HG03558 (cell line): ENCODE measurements around the gene NATD1.

Experiments
- ATAC-seq: cut with Tn5 transposase; IDR thresholded peaks from one replicate; pipeline ENCODE4 v1.9.1; 2021; ENCODE audit warnings: moderate number of reproducible peaks; ENCODE audit not compliant: unreplicated experiment; ENCODE audit errors: extremely low read depth

The NATD1 gene, protein sequence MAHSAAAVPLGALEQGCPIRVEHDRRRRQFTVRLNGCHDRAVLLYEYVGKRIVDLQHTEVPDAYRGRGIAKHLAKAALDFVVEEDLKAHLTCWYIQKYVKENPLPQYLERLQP

DNA sequence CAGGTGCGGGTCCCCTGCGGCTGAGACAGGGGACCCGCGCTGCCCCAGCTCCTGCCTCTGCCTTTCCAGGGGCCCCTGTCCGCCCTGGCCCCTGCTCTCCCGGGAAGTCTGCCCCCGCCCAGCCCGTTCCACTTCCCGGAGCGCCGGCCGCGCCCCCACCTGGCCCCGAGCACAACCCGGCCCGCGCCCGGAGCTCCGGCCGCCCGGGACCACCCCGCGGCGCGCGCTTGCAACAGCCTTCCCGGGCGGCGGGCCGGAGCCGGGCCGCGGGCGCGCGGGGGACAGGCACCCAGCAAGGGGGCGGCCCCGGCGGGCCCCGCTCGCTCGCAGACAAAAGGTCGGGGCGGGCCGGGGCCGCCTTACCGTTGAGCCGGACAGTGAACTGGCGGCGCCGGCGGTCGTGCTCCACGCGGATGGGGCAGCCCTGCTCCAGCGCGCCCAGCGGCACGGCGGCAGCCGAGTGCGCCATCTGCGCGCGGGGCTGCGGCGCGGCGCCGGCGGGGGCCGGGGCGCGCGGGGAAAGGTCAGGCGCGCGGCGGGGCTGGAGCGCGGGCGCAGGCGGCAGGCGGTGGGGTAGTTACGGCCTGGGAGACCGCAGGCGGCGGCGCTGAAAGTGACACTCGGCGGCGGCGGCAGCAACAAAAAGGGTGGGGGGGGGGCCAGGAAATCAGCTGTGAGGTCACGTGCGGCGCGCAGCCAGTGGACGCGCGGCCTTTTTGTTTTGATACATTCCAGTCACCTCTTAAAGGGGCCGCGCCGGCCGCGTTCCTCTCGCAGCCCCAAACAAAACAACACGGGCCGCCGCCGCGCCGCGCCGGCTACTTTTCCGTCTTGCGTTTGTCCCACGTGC lies at the start of gene NATD1:
Gene NATD1, minus strand, starts transcription at position 615 of the 850 bp plus-strand sequence. Its CDS starts 146 bp downstream, at position 469.
- no peak for ATAC-seq

DNA sequence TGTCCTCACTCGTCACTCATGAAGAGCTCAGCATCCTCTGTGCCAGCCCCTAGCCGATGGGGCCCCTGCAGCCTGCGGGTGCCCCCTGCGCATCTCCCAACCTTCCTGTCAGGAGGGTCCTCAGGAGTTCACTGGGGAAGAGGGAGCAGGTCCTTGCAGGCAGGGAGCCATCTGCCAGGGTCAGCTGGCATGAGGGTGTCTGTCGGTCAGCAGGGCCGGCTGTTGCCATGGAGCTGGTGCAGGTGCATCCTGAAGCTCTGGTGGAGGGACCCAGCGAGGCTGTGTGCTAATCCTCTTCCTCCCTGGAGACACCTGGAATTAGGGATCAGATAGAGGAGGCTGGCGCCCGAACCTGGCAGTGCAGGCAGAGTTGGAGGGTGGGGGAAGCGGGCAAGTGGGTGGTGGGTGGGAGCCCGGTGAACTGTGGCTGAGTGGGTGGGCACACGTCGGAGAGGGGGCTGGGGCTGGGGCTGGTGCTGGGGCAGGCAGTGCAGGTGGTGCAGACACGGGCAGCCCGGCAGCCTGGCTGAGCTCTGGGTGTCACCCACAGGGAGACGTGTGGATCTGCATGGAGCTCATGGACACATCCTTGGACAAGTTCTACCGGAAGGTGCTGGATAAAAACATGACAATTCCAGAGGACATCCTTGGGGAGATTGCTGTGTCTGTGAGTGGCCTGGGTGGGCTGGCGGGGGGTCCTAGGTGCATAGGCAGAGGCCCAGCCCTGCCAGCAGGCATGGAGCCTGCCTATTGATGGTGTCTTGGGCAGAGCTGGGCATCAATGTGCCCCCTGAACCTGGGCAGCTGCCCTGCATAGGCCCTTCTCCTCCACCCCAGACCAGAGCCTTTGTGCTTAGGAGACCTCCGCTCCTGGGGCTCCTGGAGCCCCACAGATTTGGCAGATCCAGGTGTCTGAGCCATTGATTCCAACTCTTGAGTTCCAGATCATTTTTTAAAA lies 48.7 kb upstream of the NATD1 start:
- ATAC-seq, result no peak

DNA sequence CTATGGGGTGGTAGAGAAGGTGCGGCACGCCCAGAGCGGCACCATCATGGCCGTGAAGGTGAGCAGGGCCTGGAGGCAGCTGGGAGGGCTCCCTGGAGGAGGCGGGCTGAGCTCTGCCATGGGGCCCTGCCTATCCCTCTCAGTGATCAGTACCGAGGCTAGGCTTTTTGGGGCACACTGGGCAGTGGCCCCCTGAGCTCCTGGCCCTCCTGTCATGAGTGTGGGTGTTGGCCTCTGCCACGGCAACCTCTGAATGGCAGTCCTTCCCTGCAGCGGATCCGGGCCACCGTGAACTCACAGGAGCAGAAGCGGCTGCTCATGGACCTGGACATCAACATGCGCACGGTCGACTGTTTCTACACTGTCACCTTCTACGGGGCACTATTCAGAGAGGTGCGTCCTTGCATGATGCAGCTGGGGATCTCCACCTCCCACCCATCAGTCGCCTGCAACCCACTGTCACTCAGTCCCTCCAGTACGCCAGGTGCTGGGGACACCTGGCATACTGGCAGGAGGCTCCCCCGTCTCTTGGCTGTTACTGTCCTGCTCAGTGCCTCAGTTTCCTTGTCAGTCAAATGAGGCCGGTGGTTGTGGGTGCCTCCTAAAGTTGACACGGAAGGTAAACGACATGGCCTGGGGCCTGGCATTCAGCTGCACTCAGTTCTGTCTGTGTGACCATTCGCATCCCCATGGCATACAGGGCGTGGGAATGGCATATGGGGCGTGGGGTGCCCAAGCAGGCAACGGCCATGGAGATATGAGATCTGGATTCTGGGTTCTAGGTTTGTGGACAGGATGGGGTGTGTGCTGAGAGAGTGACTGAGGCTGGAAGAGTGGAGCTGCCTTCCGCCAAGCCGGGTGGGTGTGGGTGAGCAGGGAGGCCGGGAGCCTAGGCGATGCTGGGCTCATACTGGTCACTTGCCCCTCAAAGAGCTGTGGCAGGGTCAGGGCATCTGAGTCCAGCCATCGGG lies 47.7 kb upstream of the NATD1 start:
- ATAC-seq, result no peak

DNA sequence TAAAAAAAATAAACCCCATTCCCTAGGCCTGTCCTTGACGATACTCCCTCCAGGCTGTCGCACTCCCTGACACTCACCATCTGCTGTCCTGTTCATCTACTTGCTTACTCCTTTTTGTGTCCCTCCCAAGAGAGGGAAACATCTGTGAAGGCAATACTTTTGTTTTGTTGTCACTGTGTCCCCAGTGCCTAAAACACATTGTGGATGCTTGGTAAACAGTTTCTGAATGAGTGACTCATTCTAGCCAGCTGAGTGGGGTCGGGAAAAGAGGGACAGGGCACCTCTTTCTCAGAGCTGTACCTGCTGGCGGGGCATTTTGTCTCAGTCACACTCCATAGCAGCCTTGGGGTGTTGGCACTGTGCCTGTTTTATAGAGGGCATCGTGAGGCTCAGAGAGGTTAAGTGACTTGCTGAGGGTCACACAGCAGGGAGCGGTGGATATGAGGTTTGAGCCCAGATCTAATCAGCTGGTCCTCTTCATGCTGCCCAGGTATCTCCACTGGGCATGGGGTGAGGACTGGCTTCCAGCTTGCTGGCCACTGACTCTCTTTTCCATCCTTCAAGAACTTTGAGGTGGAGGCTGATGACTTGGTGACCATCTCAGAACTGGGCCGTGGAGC lies 46.9 kb upstream of the NATD1 start:
- ATAC-seq, result no peak

DNA sequence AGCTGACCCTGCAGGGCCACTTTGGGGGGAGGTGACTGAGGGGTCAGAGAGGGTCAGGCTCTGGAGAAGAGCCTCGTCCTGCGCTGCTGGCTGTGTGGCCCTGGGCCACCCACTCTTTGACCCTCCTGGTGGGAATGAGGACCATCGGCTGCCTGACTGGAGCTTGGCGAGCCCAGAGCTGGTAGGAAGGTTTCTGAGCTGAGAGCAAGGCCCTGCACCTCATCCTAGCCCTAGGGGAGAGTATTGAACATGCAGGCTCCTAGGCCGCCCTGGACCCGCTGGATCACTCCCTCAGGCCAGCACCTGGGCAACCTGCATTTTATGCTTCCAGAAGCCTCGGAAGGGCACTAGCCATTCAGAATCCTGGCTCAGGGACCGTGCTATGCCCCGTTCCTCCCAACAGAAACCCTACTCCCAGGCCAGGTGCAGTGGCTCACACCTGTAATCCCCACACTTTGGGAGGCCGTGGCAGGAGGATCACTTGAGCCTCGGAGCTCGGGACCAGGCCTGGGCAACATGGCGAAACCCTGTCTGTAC lies 45.8 kb upstream of the NATD1 start:
- no peak for ATAC-seq

DNA sequence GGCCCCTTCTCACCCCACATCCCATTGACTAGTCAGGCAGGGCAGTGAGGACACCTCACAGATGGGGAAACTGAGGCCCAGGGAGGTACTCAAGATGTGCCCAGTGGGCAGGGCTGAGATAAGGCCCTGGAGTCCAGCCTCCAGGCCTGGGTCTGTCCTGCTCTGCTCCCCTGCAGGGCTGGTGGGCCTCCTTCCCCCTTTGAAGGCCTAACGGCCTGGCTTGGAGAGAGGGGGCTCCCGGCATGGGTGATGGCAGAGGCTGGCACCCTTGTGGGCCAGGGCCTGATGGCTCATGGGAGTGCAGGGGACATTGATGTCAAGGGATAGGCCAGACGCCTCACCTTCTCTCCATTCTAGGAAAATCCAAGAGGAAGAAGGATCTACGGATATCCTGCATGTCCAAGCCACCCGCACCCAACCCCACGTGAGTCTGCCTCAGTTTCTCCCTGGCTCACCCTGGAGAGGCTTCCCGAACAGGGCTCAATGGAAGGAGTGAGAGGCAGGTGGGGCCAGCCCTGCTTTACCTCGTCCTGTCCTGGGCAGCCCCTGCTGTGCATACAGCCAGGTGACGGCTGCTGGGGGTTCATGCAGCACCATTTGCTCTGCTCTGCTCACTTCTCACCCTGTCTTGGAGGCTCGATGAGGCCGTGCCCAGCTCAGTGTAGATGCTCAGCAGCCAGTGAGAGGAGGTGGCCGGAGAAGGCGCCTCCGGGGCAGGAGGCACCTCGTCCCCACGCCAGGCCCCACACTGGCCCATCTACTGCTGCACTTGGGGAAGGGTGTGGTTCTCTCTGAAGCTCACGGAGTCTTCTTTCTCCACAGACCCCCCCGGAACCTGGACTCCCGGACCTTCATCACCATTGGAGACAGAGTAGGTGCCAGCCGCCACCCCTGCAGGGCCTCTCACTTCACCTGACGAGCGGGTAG lies 45.1 kb upstream of the NATD1 start:
- ATAC-seq, result no peak

DNA sequence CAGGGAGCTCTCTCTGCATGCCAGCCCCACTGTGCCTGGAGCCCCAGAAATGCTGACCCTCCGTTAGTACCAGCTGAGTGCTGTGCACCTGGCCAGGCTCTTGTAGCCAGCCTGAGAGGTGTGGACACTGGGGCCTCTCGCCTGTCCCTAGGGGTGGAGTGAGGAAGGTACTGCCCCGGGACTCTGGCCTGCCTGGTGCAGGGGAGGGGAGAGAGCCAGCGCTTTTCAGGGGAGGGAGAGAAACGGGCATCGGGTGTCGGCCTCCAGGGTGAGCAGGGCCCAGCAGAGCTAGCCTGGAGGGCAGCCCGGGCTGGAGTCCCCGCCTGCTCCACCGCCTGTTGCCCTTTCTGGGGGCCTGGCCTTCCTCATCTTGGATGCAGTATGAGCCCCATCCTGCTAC lies 44.4 kb upstream of the NATD1 start:
- no peak for ATAC-seq

DNA sequence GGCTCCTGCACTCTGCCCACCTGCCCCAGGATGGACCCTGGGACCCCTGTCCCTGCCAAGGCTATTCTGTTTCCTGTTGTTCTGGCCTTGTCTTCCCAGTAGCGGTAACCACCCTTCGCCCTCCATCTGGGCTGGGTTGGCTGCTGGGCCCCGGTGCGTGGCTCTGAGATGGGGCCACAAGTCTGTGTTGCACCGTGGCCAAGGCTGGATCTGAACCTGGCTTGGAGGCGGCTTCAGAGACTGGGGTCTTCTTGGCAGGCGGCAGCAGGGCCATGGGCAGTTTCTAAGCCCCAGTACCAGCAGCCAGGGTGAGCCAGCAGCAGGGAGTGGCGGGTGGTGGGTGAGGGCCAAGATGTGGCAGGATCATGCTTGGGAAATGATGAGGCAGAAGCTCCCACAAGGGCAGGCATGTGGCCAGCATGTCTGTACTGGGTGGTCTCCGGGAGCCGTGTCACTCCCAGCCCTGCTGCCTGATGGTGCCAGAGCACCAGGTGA lies 43.9 kb upstream of the NATD1 start:
- ATAC-seq, result no peak

DNA sequence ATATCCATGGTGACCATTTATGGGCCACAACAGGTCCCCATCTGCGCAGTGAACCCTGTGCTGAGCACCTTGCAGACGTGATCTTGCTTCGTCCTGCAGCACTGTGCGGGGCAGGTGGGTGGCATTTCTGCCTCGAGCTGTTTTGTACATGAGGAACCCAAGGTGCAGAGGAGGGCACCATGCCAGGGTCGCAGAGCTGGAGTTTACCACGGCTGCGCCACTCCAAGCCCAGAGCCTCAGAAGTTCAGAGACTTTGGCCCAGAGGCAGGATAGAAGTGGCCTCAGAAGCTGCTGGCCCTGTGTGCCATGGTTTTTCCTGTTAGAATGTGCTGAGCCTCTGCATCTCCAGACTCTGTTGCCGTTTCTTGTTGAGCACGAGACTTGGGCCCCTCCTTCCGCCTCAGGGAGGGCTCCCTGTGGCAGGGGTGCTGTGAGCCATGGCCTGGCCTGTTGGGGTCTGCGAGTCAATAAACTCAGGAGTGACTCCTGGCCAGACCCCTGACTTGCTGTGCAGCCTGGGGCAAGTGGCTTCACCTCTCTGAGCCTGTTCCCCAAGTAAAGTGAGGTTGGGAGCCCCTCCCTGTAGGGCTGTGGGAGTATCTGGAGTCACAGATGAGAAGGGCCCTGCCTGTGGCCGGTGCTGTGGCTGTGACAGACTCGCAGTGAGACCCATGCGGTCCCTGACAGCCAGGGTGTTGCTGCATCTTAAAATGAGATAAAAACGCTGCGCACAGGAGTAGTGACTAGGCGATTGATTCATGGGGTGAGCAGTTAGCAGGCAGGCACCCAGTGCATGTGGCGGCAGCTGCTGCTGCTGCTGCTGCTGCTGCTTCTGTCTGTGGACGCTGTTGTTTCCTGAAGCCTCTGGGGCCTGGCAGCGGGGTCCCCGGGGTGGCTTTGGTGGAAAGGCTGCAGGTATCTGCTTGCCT lies 43.2 kb upstream of the NATD1 start:
- ATAC-seq, result no peak

DNA sequence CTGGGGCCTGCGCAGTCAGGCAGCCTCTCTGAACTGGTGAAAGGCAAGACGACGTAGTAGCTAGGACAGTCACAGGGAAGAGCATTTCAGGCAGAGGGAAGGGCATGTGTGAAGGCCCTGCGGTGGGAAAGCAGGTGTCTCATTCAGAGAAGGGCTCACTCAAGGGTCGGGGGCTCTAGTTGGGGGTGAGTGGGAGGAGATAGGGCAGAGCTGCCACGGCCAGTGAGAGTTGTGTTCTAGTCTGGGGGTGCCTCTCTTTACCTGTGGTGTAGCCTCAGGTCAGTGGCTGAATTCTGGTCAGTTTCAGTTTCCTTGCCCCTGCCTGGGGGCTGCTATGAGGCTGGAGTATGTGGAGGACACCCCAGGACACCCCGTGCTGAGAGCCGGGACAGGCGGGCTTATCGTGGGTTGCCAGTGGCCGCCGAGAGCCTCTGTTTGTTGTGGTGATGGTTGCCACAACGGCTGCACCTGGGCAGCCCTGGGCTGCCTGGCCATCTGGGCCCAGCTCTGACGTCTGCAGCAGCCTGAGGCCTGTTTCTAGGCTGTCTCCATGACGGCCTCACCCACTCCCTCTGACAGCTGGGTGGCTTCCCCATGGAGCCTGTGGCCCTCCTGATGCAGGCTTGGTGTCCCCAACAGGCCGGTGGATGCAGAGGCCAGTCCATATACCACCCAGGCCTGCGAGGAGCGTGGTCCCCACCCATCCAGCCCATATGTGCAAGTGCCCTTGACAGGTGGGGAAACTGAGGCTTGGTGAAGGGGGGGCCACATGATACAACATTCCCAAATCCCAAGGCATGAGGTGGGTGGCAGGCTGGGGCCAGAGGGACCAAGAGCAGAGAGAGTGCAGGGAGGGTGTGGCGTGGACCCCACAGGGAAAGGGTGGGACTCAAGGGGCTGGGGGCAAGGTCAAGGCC lies 42.1 kb upstream of the NATD1 start:
- ATAC-seq, result no peak

DNA sequence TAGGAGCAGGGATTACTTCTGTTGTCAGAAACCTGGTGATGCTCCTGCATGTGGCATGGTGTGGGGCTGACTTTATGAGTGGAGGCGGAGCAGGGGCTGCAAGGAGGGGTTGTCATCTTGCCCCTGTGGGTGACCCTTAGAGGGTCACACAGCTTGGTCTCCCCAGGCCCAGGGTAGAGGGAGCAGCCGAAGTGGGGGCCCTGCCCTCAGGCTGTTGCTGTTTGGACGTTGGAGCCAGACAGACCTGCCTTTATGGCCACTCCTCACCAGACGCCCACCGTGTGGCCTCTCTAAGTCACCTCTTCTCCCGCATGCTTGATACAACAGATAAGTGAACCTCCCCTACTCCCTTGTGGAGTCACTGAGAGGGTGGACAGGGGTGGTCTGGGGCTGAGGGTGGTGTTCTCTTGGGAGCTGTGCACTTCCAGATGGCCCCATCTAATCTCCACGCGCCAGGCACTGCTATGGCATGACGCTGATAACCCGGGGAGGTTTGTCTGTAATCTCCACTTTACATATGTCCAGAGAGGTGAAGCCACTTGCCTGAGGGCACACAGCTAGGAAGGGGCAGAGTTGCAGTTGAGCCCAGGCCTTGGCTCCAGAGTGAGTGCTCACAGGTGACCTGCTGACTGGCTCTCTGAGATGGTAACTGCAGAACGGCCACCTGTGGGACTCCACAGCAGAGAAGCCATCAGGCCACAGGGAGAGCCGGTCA lies 41.3 kb upstream of the NATD1 start:
- no peak for ATAC-seq

DNA sequence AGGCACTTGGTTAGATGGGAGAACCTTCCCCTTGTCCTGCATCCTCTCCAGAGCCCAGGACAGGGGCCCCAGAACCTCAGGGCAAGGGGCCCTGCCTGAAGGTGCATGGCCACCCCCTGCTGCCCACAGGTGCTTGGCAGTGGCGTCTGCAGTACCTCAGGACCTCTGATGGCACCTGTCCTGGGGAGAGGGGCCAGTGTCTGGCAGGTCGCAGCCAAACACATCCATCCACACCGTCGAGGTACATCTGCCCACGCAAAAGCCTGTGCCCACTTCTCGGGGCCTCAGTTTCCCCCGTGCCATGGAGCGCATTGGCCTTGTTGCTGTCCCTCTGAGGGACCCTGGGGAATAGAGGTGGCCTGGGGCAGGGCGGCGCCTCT lies 40.6 kb upstream of the NATD1 start:
- ATAC-seq, result no peak

DNA sequence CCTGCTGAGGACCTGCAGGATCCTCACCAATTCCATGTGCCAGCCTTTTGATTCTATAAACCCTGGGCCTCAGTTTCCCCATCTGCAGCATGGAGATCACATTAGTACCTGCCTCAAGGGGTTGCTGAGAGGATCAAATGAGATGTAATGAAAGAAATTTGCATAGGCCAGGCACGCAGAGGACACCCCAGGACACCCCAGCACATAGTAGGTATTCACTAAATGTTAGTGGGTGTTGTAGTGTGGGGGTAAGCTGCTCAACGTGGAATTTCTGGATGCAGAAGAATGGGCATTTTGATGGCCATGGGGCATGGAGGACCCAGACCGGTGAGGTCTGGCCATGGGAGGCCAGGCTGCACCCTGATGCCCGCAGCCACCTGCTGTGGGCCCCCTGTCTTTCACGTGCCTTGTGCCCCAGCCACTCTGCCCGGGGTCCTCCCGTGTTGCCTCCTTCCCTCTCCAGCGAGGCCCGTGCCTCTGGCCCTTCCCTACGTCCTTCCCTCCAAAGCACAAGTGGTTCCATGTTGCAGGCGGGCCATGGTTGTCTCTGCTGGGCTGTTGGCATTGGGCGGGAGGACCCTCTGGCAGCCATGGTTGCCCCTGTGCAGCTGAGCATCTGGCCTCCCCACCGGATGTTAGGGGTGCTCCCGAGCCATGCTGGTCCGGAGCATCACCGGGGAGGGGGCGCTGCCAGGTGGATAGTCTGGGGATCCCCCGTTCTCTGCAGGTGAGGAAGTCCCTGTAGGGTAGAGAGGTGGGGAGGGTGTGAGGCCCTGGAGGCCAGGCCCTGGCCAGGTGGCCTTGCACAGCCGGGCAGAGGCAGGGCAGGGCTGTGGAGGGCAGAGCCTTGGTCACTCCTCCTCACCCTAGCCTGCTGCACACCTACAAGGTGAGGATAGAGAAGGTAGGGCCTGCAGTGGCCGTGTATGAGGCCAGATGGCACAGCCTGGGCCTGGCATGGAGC lies 39.9 kb upstream of the NATD1 start:
- ATAC-seq, result no peak

DNA sequence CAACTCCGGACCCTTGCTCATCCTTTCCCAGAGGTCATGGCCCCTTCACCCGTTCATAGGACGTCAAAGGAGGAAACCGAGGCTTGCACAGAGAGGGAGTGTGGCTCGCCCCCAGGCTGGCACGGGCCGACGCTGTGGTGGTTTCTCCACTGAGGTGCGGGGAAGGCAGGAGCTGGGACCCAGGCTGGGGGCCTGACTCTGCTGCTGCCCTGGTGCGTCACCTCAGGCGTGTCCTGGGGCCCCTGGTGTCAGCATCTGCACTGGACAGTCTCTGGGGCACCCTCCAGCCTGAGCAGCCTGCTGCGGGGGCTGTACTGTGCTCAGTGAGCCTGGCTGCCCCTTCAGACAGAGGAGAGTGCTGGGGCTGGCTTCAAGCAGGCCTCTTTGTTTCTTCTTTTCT lies 38.7 kb upstream of the NATD1 start:
- ATAC-seq, result no peak
